Measurements from ENCODE around the gene PARP3.
A peak's percentile ranks its signal among the peaks of the same experiment; 100 is the strongest.
"Not testable (repeated sequence)": the region's sequence is repeated elsewhere in the genome, so short reads cannot be mapped to it uniquely, and the experiment has no call there.

The PARP3 gene

GRCh38 chr3:51984269-51984647, 42.1 kb downstream of the PARP3 start:
- peaks cover 18% of the 10 kb centered on the region for H3K4me1 Mint-ChIP-seq
- no peaks in the 10 kb centered on the region for H3K27me3 Mint-ChIP-seq (ENCODE audit: low read depth)
- TF ChIP-seq CTCF (IDR thresholded peaks at IDR 0.05; ENCODE audit: unreplicated experiment in 3 of 3), result no peak
- no peaks in the 10 kb centered on the region for H3K36me3 Mint-ChIP-seq (ENCODE audit: low read depth)
- peak overlapping the region; percentile 87 to 92 (median 92) for H3K4me3 Mint-ChIP-seq
- no peaks in the 10 kb centered on the region for H3K9me3 Mint-ChIP-seq
- H3K27ac Mint-ChIP-seq, result peak overlapping the region; percentile 95 to 99 (median 97)

GRCh38 chr3:51985063-51985462, 42.9 kb downstream of the PARP3 start:
- Mint-ChIP-seq H3K9me3 (no peaks in the 10 kb centered on the region), H3K36me3 (ENCODE audit: low read depth) (no peaks in the 10 kb centered on the region), H3K4me3 (peak overlapping the region; percentile 77 to 87 (median 78)), H3K27me3 (ENCODE audit: low read depth) (no peaks in the 10 kb centered on the region), H3K27ac (peak overlapping the region; percentile 95 to 99 (median 97)), H3K4me1 (peaks cover 18% of the 10 kb centered on the region)
- no peak for TF ChIP-seq CTCF (IDR thresholded peaks at IDR 0.05; ENCODE audit: unreplicated experiment in 3 of 3)

GRCh38 chr3:51986010-51986947, 44.1 kb downstream of the PARP3 start:
- H3K4me3 Mint-ChIP-seq, result peak overlapping the region in 2 of 3 experiments; percentile 16 to 57
- H3K4me1 Mint-ChIP-seq, result peaks cover 19% of the 10 kb centered on the region
- H3K9me3 Mint-ChIP-seq, result no peaks in the 10 kb centered on the region
- H3K27ac Mint-ChIP-seq, result peak overlapping the region in 1 of 3 experiments; percentile 97
- H3K27me3 Mint-ChIP-seq (ENCODE audit: low read depth), result no peaks in the 10 kb centered on the region
- TF ChIP-seq CTCF (IDR thresholded peaks at IDR 0.05; ENCODE audit: unreplicated experiment in 3 of 3), result no peak
- H3K36me3 Mint-ChIP-seq (ENCODE audit: low read depth), result peaks cover 2% of the 10 kb centered on the region

GRCh38 chr3:51987568-51987967, 45.4 kb downstream of the PARP3 start:
- no peak for TF ChIP-seq CTCF (IDR thresholded peaks at IDR 0.05; ENCODE audit: unreplicated experiment in 3 of 3)
- Mint-ChIP-seq H3K4me1 (peaks cover 13% of the 10 kb centered on the region), H3K27ac (no peak overlapping the region), H3K9me3 (no peaks in the 10 kb centered on the region), H3K36me3 (ENCODE audit: low read depth) (peaks cover 15% of the 10 kb centered on the region), H3K4me3 (peak overlapping the region in 1 of 3 experiments; percentile 17), H3K27me3 (ENCODE audit: low read depth) (no peaks in the 10 kb centered on the region)

GRCh38 chr3:51988286-51989146, 46.4 kb downstream of the PARP3 start:
- H3K36me3 Mint-ChIP-seq (ENCODE audit: low read depth), result peaks cover 24% of the 10 kb centered on the region
- no peaks in the 10 kb centered on the region for H3K27me3 Mint-ChIP-seq (ENCODE audit: low read depth)
- peaks cover 9% of the 10 kb centered on the region for H3K4me1 Mint-ChIP-seq
- no peaks in the 10 kb centered on the region for H3K9me3 Mint-ChIP-seq
- no peak overlapping the region for H3K4me3 Mint-ChIP-seq
- TF ChIP-seq CTCF (IDR thresholded peaks at IDR 0.05; ENCODE audit: unreplicated experiment in 3 of 3), result no peak
- H3K27ac Mint-ChIP-seq, result peak overlapping the region; percentile 8 to 46 (median 33)

- not testable (repeated sequence) for H3K27me3 Mint-ChIP-seq (ENCODE audit: low read depth); H3K27ac Mint-ChIP-seq; H3K4me3 Mint-ChIP-seq; H3K9me3 Mint-ChIP-seq
- Mint-ChIP-seq H3K36me3 (ENCODE audit: low read depth) (peaks cover 41% of the 10 kb centered on the region), H3K4me1 (peaks cover 16% of the 10 kb centered on the region)
These were observed 48.4 kb downstream of the PARP3 start for GRCh38 chr3:51990501-51990971.
